ENCODE results near the gene C10orf62.

The C10orf62 gene

GRCh38 chr10:97583476-97583875, 6.0 kb upstream of the C10orf62 start:
- peaks cover 8% of the 10 kb centered on the region for H3K4me1 ChIP-seq (ENCODE audit: insufficient read depth, poor library complexity, severe bottlenecking)

GRCh38 chr10:97584060-97584797, 5.3 kb upstream of the C10orf62 start, which contains the start of gene HOGA1:
Gene HOGA1, plus strand, starts transcription at chr10:97584389. Its CDS starts 315 bp downstream, at chr10:97584704.
- no peaks in the 10 kb centered on the region for H3K9me3 ChIP-seq (ENCODE audit: severe bottlenecking)
- DNase-seq (ENCODE audit: low spot score), result peak; percentile 90
- no peaks in the 10 kb centered on the region for H3K36me3 ChIP-seq (ENCODE audit: low read depth)
- H3K27ac ChIP-seq (ENCODE audit: poor library complexity, severe bottlenecking), result peak within 1 kb of the TSS; percentile 19
- no peak for TF ChIP-seq CTCF (IDR thresholded peaks at IDR 0.05; ENCODE audit: poor library complexity, severe bottlenecking)
- no peaks in the 10 kb centered on the region for H3K27me3 ChIP-seq (ENCODE audit: insufficient read depth, poor library complexity, severe bottlenecking)
- H3K4me3 ChIP-seq (ENCODE audit: severe bottlenecking), result no peak within 1 kb of the TSS
- peak; percentile 97 for ATAC-seq (ENCODE audit: low read depth)
- H3K4me1 ChIP-seq (ENCODE audit: insufficient read depth, poor library complexity, severe bottlenecking), result peaks cover 8% of the 10 kb centered on the region

More at GRCh38 chr10:97583476-97583875, 6.0 kb upstream of the C10orf62 start:
- Histone ChIP-seq H3K27ac (ENCODE audit: poor library complexity, severe bottlenecking) (peak overlapping the region; percentile 19), H3K36me3 (ENCODE audit: low read depth) (no peaks in the 10 kb centered on the region), H3K27me3 (ENCODE audit: insufficient read depth, poor library complexity, severe bottlenecking) (no peaks in the 10 kb centered on the region), H3K4me3 (ENCODE audit: severe bottlenecking) (no peak overlapping the region), H3K9me3 (ENCODE audit: severe bottlenecking) (no peaks in the 10 kb centered on the region)
- no peak for TF ChIP-seq CTCF (IDR thresholded peaks at IDR 0.05; ENCODE audit: poor library complexity, severe bottlenecking)
- no peak for DNase-seq (ENCODE audit: low spot score)
- no peak for ATAC-seq (ENCODE audit: low read depth)

- no peak overlapping the region for H3K4me3 ChIP-seq (ENCODE audit: severe bottlenecking)
- no peak for DNase-seq (ENCODE audit: low spot score)
- peak overlapping the region; percentile 19 for H3K27ac ChIP-seq (ENCODE audit: poor library complexity, severe bottlenecking)
- H3K9me3 ChIP-seq (ENCODE audit: severe bottlenecking), result no peaks in the 10 kb centered on the region
- TF ChIP-seq CTCF (IDR thresholded peaks at IDR 0.05; ENCODE audit: poor library complexity, severe bottlenecking), result no peak
- no peak for ATAC-seq (ENCODE audit: low read depth)
- peaks cover 8% of the 10 kb centered on the region for H3K4me1 ChIP-seq (ENCODE audit: insufficient read depth, poor library complexity, severe bottlenecking)
- H3K36me3 ChIP-seq (ENCODE audit: low read depth), result no peaks in the 10 kb centered on the region
- H3K27me3 ChIP-seq (ENCODE audit: insufficient read depth, poor library complexity, severe bottlenecking), result no peaks in the 10 kb centered on the region
These were observed 4.6 kb upstream of the C10orf62 start for GRCh38 chr10:97584798-97585438.

- Histone ChIP-seq H3K27me3 (ENCODE audit: insufficient read depth, poor library complexity, severe bottlenecking) (no peaks in the 10 kb centered on the region), H3K4me3 (ENCODE audit: severe bottlenecking) (no peak overlapping the region), H3K27ac (ENCODE audit: poor library complexity, severe bottlenecking) (no peak overlapping the region), H3K9me3 (ENCODE audit: severe bottlenecking) (no peaks in the 10 kb centered on the region), H3K4me1 (ENCODE audit: insufficient read depth, poor library complexity, severe bottlenecking) (peaks cover 8% of the 10 kb centered on the region), H3K36me3 (ENCODE audit: low read depth) (no peaks in the 10 kb centered on the region)
- ATAC-seq (ENCODE audit: low read depth), result no peak
- no peak for DNase-seq (ENCODE audit: low spot score)
- no peak for TF ChIP-seq CTCF (IDR thresholded peaks at IDR 0.05; ENCODE audit: poor library complexity, severe bottlenecking)
These were observed 4.1 kb upstream of the C10orf62 start for GRCh38 chr10:97585439-97585811.

DNA sequence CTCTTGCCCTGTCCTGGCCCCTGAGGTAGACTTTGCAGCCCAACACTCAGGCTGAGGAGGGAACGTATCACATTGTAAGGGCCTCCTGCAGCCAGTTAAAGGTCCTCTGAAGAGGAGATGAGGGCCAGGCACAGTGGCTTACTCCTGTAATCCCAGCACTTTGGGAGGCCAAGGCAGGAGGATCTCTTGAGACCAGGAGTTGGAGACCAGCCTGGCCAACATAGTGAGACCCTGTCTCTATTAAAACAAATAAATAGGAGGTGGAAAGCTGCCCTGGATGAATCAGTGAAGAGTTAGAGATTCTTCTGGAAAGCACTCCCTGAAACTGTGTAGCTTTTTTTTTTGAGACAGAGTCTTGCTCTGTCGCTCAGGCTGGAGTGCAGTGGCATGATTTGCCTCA, 2.3 kb upstream of the C10orf62 start:
- H3K27ac ChIP-seq (ENCODE audit: poor library complexity, severe bottlenecking), result no peak overlapping the region
- no peak for TF ChIP-seq CTCF (IDR thresholded peaks at IDR 0.05; ENCODE audit: poor library complexity, severe bottlenecking)
- H3K4me3 ChIP-seq (ENCODE audit: severe bottlenecking), result no peak overlapping the region
- DNase-seq (ENCODE audit: low spot score) (no peak), ATAC-seq (ENCODE audit: low read depth) (no peak)
- no peaks in the 10 kb centered on the region for H3K36me3 ChIP-seq (ENCODE audit: low read depth)
- no peaks in the 10 kb centered on the region for H3K9me3 ChIP-seq (ENCODE audit: severe bottlenecking)
- H3K27me3 ChIP-seq (ENCODE audit: insufficient read depth, poor library complexity, severe bottlenecking), result no peaks in the 10 kb centered on the region
- H3K4me1 ChIP-seq (ENCODE audit: insufficient read depth, poor library complexity, severe bottlenecking), result peaks cover 8% of the 10 kb centered on the region

All from RWPE2 (cell line).